ENCODE measurements around the gene ARHGDIA.

DNA sequence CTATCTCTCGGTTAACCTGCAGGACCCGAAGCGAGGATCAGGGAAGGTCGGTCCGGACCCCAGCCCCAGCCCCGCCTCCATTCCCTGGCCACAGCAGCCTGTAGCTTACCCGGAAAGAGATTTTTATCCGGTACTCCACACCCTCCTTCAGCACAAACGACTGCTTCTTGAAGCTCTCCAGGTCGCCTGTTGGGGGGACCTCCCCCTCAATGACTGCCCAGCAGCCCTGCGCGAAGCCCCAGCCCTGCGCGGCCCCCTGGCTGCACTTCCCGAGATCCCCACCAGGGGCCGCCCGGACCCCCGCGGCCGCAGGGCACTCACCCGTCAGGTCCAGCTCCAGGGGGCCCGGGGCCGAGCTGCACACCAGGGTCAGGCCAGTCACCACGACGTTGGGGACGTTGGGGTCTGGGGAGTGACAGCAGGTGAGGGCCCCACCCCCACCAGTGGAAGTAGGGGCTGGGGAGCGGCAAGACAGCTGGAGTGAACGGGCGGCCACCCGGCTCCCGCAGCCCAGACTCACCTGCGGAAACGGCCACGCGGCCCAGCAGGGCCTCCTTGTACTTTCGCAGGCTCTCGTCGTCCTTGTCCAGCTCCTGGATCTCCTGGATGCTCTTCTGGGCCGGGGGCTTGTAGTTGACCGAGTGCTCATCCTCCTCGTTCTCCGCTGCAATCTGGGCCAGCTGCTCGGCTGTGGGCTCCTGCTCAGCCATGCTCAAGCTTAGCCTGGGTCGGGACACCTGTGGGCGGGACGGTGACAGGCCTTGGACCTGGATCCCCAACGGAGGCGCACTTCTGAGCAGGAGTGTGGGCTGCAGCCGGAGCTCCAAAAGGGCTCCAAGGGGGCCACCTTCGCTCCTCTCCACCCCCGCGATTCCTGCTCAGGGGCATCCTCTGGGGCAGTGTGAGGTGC is 1.7 kb downstream of the ARHGDIA start:
- TF ChIP-seq CTCF (IDR thresholded peaks at IDR 0.05) (peak; percentile 13 to 78 (median 50)), POLR2AphosphoS5 (IDR thresholded peaks at IDR 0.05; ENCODE audit: insufficient read depth in 1 of 2, low read depth in 1 of 2) (no peak), POLR2A (IDR thresholded peaks at IDR 0.05) (no peak)

All from vagina (tissue), 2 donors.